CD4-positive, alpha-beta memory T cell (primary cell): ENCODE results near the gene FCRL3. TPM values are rescaled to one million over a fixed set of nuclear protein-coding genes. Genes with fewer than 3 reads are reported as not detected.
"Not testable (repeated sequence)": the region's sequence is repeated elsewhere in the genome, so short reads cannot be mapped to it uniquely, and the experiment has no call there.

ENCODE experiments used
- CTCF ChIA-PET: fragments of 350-600 bp; sonication (Branson Sonifier 250); formaldehyde crosslinking; loops from one replicate; lab custom pipeline; 2021; ENCODE audit warnings: inconsistent platforms; ENCODE audit not compliant: partially characterized antibody; lab: Charles Lee
- POLR2A ChIA-PET: fragments of 350-600 bp; sonication (Branson Sonifier 250); formaldehyde crosslinking; loops from one replicate; lab custom pipeline; 2021; ENCODE audit not compliant: partially characterized antibody; lab: Charles Lee
- DNase-seq, 5 donors: peaks; one replicate each; pipeline versions ENCODE4 v3.0.0 to v3.0.0-alpha.2; 2020 to 2022; ENCODE audit warnings: mixed read lengths in 1 of 5
- H3K27ac ChIP-seq: one replicate; pipeline ENCODE4 v1.7.0; 2013; ENCODE audit warnings: low read depth, low read length
- H3K27me3 ChIP-seq: 2 replicates; pipeline ENCODE4 v1.7.0; 2013; ENCODE audit warnings: mild to moderate bottlenecking, low read length, moderate library complexity; ENCODE audit not compliant: insufficient read depth
- H3K36me3 ChIP-seq: 2 replicates; pipeline ENCODE4 v1.7.0; 2013; ENCODE audit warnings: mild to moderate bottlenecking, low read length, moderate library complexity; ENCODE audit not compliant: insufficient read depth
- H3K4me1 ChIP-seq: 2 replicates; pipeline ENCODE4 v1.7.0; 2013; ENCODE audit warnings: mild to moderate bottlenecking, low read length, moderate library complexity; ENCODE audit not compliant: insufficient read depth
- H3K4me3 ChIP-seq, 2 donors: one replicate each; pipeline ENCODE4 v1.7.0; 2013; ENCODE audit warnings: low read length in 2 of 2, mild to moderate bottlenecking in 1 of 2
- H3K9me3 ChIP-seq, 2 donors: one replicate each; pipeline ENCODE4 v1.7.0; 2013; ENCODE audit warnings: low read length in 2 of 2, control low read depth in 1 of 2; ENCODE audit not compliant: control insufficient read depth in 1 of 2
- H3K27ac Mint-ChIP-seq, 7 donors: one replicate each; pipeline ENCODE4 v1.8.0; 2020 to 2021; ENCODE audit warnings: mixed read lengths in 7 of 7, mild to moderate bottlenecking in 6 of 7, inconsistent platforms in 3 of 7, moderate library complexity in 3 of 7
- H3K27me3 Mint-ChIP-seq, 2 donors: one replicate each; pipeline ENCODE4 v1.8.0; 2020 to 2021; ENCODE audit warnings: mixed read lengths in 2 of 2
- H3K36me3 Mint-ChIP-seq, 2 donors: one replicate each; pipeline ENCODE4 v1.8.0; 2020 to 2021; ENCODE audit warnings: mixed read lengths in 2 of 2, inconsistent platforms in 1 of 2, mild to moderate bottlenecking in 1 of 2
- H3K4me1 Mint-ChIP-seq, 4 donors: one replicate each; pipeline ENCODE4 v1.8.0; 2020 to 2021; ENCODE audit warnings: mixed read lengths in 4 of 4, mild to moderate bottlenecking in 1 of 4
- H3K4me3 Mint-ChIP-seq, 8 donors: one replicate each; pipeline ENCODE4 v1.8.0; 2020 to 2021; ENCODE audit warnings: mixed read lengths in 8 of 8, mild to moderate bottlenecking in 7 of 8, moderate library complexity in 6 of 8, inconsistent platforms in 3 of 8
- H3K9me3 Mint-ChIP-seq, 8 donors: one replicate each; pipeline ENCODE4 v1.8.0; 2020 to 2021; ENCODE audit warnings: mixed read lengths in 8 of 8, mild to moderate bottlenecking in 5 of 8, inconsistent platforms in 3 of 8, moderate library complexity in 1 of 8
- intact Hi-C: fragments of 100-400 bp; cut with micrococcal nuclease; formaldehyde crosslinking; loops from one replicate; pipeline ENCODE4 v1.15.1; 2023
- polyA plus RNA-seq, 2 donors: library from polyadenylated mRNA; unstranded; fragments of 300-500 nt; fragmentation: Illumina TruSeq; gene quantifications; one replicate each; pipeline ENCODE4 v1.2.3, GENCODE V29; 2021
- total RNA-seq, 2 experiments: library from RNA; stranded (reverse); gene quantifications; one replicate each; pipeline ENCODE4 v1.2.3, GENCODE V29; 2021

FCRL3 gene, protein sequence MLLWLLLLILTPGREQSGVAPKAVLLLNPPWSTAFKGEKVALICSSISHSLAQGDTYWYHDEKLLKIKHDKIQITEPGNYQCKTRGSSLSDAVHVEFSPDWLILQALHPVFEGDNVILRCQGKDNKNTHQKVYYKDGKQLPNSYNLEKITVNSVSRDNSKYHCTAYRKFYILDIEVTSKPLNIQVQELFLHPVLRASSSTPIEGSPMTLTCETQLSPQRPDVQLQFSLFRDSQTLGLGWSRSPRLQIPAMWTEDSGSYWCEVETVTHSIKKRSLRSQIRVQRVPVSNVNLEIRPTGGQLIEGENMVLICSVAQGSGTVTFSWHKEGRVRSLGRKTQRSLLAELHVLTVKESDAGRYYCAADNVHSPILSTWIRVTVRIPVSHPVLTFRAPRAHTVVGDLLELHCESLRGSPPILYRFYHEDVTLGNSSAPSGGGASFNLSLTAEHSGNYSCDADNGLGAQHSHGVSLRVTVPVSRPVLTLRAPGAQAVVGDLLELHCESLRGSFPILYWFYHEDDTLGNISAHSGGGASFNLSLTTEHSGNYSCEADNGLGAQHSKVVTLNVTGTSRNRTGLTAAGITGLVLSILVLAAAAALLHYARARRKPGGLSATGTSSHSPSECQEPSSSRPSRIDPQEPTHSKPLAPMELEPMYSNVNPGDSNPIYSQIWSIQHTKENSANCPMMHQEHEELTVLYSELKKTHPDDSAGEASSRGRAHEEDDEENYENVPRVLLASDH
- 1 to 10 TPM; 4.5 to 6.1 TPM for total RNA-seq
- polyA plus RNA-seq = 1 to 10 TPM in 1 of 2 donors, under 1 TPM in 1; 0.56 to 2.6 TPM

DNA sequence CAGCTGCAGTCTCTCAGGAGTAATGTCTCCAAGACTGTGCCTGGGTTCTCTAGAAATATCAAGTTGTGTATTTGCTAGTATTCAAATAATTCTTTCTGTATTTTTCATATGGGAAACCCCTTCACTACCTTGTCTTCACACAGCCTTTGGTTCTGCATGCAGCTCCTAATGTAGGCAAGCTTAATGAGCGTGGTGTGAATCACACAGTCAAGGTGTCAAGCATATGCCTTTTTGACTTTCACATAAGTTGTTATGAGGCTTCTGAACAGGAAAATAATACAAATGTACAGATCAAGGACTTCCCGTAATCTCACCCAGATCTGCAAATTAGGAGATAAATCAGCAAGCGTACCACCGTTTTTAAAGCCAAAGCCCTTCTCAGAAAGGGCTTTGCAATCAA, at the start of gene FCRL3:
Gene FCRL3 (minus strand): TSS at position 38 of the 400 bp plus-strand sequence. CDS start 280 bp downstream, outside the sequence.
- intact Hi-C loops = no loop called here

DNA sequence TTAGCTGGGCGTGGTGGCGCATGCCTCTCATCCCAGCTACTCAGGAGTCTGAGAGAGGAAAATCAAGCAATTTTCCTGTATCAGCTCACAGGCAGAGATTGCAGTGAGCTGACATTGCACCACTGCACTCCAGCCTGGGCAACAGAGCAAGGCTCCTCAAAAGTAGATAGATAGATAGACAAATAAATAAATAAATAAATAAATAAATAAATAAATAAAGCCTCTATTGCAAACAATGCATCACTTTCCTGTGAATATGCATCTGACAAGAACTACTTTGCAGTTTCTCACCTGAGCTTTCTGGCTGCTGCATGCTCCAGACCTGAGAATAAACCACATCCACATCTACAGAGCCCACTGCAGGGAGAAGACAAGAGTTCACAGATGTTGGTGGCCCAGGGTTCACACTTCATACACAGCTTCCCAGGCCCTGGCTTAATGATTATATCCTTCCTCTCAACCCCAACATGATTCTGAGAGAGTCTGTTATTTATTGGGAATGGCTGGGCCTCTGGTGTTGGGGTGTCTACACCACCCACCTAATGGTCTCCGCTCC, 47.8 kb upstream of the FCRL3 start:
- intact Hi-C loops = no loop called here
- no peaks in the 10 kb centered on the region for H3K36me3 ChIP-seq

More for the DNA sequence above, at the start of gene FCRL3:
- ChIA-PET CTCF (no interaction called here), POLR2A (no interaction called here)
- Histone ChIP-seq H3K27me3 (no peaks in the 10 kb centered on the region), H3K4me1 (no peaks in the 10 kb centered on the region), H3K36me3 (no peaks in the 10 kb centered on the region), H3K4me3 (no peak within 1 kb of the TSS), H3K27ac (no peak within 1 kb of the TSS), H3K9me3 (no peaks in the 10 kb centered on the region)
- H3K27me3 Mint-ChIP-seq = peaks cover 10 to 25% of the 10 kb centered on the region in 2 donors
- peak within 1 kb of the TSS in 1 of 8 donors; percentile 53 for H3K4me3 Mint-ChIP-seq
- H3K9me3 Mint-ChIP-seq = peaks cover 0 to 1% (median 0%) of the 10 kb centered on the region in 8 donors
- no peaks in the 10 kb centered on the region for H3K36me3 Mint-ChIP-seq
- H3K27ac Mint-ChIP-seq = peak within 1 kb of the TSS in 1 of 7 donors; percentile 16
- H3K4me1 Mint-ChIP-seq = no peaks in the 10 kb centered on the region
- no peak for DNase-seq

DNA sequence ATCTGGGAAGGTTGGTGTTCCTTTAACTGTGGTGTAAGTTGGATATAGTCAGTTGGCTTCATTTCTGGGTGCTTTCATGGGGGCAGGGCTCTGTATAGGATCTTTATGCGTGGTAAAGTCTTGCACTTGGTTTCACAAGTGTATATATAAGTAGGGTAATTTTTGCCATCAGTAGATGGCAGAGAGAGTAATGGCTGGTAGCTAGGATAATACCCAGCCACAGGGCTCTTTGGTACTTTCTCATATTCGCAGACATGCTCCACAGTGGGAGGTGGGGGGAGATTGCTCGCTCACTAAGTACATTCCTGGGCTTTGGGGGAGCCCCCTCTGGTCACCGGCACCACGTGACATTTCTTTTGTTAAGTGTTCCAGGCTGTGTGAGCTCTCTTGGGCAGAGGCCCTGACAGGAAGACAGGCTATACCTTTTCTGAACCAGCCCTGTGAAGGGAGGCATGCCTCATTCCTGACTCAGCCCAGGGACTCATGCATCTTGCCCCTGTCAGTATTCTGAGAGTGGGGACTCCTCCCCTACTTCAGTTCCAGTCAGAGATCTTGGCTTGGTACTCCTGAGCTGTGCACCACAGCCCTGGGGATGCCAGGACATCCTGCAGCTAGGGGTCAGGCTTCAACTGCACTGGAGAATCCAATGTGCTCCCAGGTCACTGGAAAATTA, 38.8 kb upstream of the FCRL3 start:
- H3K27ac ChIP-seq = no peak overlapping the region
- Mint-ChIP-seq H3K36me3 (no peaks in the 10 kb centered on the region), H3K27ac (no peak overlapping the region), H3K4me3 (no peak overlapping the region), H3K4me1 (peaks cover 0 to 1% (median 0%) of the 10 kb centered on the region in 4 donors), H3K9me3 (peaks cover 0 to 2% (median 0%) of the 10 kb centered on the region in 8 donors), H3K27me3 (peaks cover 6 to 8% of the 10 kb centered on the region in 2 donors)
- no peaks in the 10 kb centered on the region for H3K9me3 ChIP-seq
- intact Hi-C loops = no loop called here
- H3K27me3 ChIP-seq = no peaks in the 10 kb centered on the region
- CTCF ChIA-PET = no interaction called here
- no peaks in the 10 kb centered on the region for H3K36me3 ChIP-seq
- no peaks in the 10 kb centered on the region for H3K4me1 ChIP-seq
- POLR2A ChIA-PET = no interaction called here
- DNase-seq = no peak
- no peak overlapping the region for H3K4me3 ChIP-seq

More for the DNA sequence above, 47.8 kb upstream of the FCRL3 start:
- H3K27ac Mint-ChIP-seq = no peak overlapping the region
- H3K36me3 Mint-ChIP-seq = no peaks in the 10 kb centered on the region
- H3K27me3 Mint-ChIP-seq = peaks cover 4 to 6% of the 10 kb centered on the region in 2 donors
- Histone ChIP-seq H3K27ac (no peak overlapping the region), H3K9me3 (no peaks in the 10 kb centered on the region), H3K4me1 (no peaks in the 10 kb centered on the region), H3K27me3 (no peaks in the 10 kb centered on the region), H3K4me3 (no peak overlapping the region)
- no peaks in the 10 kb centered on the region for H3K4me1 Mint-ChIP-seq
- ChIA-PET CTCF (no interaction called here), POLR2A (no interaction called here)
- no peak for DNase-seq
- H3K4me3 Mint-ChIP-seq = no peak overlapping the region
- no peaks in the 10 kb centered on the region for H3K9me3 Mint-ChIP-seq

DNA sequence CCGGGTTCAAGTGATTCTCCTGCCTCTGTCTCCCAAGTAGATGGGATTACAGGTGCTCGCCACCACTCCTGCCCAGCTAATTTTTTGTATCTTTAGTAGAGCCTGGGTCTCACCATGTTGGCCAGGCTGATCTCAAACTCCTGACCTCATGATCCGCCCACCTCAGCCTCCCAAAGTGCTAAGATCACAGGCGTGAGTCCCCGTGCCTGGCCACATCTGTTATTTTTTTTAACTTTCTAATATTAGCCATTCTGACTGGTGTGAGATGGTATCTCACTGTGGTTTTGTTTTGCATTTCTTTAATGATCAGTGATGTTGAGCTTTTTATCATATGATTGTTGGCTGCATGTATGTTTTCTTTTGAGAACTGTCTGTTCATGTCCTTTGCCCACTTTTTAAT, 35.4 kb upstream of the FCRL3 start:
- H3K4me1 Mint-ChIP-seq, H3K27ac ChIP-seq, H3K4me1 ChIP-seq, H3K9me3 ChIP-seq, H3K4me3 Mint-ChIP-seq, H3K36me3 ChIP-seq, H3K27me3 Mint-ChIP-seq, H3K36me3 Mint-ChIP-seq, intact Hi-C loops, H3K9me3 Mint-ChIP-seq, H3K27me3 ChIP-seq, DNase-seq, H3K4me3 ChIP-seq, POLR2A ChIA-PET, H3K27ac Mint-ChIP-seq: not testable (repeated sequence)
- CTCF ChIA-PET = interaction anchor here (0.7 kb wide), 1 partner anchor 23 kb away, joined by 3 read pairs; no protein-coding TSS in a partner anchor

DNA sequence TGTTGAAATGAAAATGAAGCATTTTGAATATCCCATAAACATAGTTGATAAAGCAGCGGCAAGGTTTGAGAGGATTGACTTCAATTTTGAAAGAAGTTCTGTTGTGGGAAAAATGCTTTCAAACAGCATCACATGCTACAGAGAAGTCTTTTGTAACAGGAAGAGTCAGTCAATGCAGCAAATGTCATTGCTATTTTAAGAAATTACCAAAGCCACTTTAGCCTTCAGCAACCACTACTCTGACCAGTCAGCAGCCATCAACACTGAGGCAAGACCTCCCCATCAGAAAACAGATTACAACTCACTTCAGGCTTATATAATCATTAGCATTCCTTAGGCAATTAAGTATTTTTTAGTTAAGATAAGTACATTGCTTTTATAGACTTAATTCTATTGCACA, 33.8 kb upstream of the FCRL3 start:
- H3K36me3 Mint-ChIP-seq = no peaks in the 10 kb centered on the region
- no peaks in the 10 kb centered on the region for H3K36me3 ChIP-seq
- ChIA-PET CTCF (no interaction called here), POLR2A (no interaction called here)
- no peaks in the 10 kb centered on the region for H3K4me1 ChIP-seq
- H3K27me3 Mint-ChIP-seq = peaks cover 6% of the 10 kb centered on the region in 2 donors
- H3K9me3 ChIP-seq = no peaks in the 10 kb centered on the region
- no peaks in the 10 kb centered on the region for H3K27me3 ChIP-seq
- peaks cover 0 to 1% (median 0%) of the 10 kb centered on the region in 4 donors for H3K4me1 Mint-ChIP-seq
- no peak overlapping the region for H3K4me3 Mint-ChIP-seq
- H3K27ac ChIP-seq = no peak overlapping the region
- no peak overlapping the region for H3K4me3 ChIP-seq
- no peak overlapping the region for H3K27ac Mint-ChIP-seq
- H3K9me3 Mint-ChIP-seq = peaks cover 0 to 2% (median 0%) of the 10 kb centered on the region in 8 donors
- intact Hi-C loops = no loop called here
- DNase-seq = no peak

DNA sequence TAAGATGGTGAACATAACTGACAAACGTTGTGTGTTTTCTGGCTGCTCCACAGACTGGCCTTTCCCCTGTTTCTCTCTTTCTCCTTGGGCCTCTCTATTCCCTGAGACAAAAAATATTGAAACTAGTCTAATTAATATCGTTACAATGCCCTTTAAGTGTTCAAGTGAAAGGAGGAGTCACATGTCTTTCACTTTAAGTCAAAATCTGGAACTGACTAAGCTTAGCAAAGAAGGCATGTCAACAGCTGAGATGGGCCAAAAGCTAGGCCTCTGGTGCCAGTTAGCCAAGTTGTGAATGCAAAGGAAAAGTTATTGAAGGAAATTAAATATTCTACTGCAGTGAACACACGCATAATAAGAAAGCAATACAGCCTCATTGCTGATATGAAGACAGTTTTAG, 32.2 kb upstream of the FCRL3 start:
- CTCF ChIA-PET = no interaction called here
- no peaks in the 10 kb centered on the region for H3K27me3 ChIP-seq
- Mint-ChIP-seq H3K36me3 (no peaks in the 10 kb centered on the region), H3K4me1 (peaks cover 0 to 1% (median 0%) of the 10 kb centered on the region in 4 donors), H3K27ac (peak overlapping the region in 1 of 7 donors; percentile 20), H3K4me3 (no peak overlapping the region), H3K9me3 (peaks cover 0 to 4% (median 0%) of the 10 kb centered on the region in 8 donors), H3K27me3 (peaks cover 3 to 4% of the 10 kb centered on the region in 2 donors)
- POLR2A ChIA-PET = no interaction called here
- intact Hi-C loops = no loop called here
- no peaks in the 10 kb centered on the region for H3K36me3 ChIP-seq
- DNase-seq = no peak
- H3K4me1 ChIP-seq = no peaks in the 10 kb centered on the region
- no peak overlapping the region for H3K4me3 ChIP-seq
- H3K9me3 ChIP-seq = no peaks in the 10 kb centered on the region
- H3K27ac ChIP-seq = no peak overlapping the region
